SH-SY5Y (cell line): ENCODE data around the gene LTBP1.

Experiments used
- GATA2 ChIP-seq: IDR thresholded peaks from 2 replicates; pipeline ENCODE4 v1.6.1; 2011; ENCODE audit warnings: mild to moderate bottlenecking, low read depth, low read length
- GATA3 ChIP-seq: IDR thresholded peaks from 2 replicates; pipeline ENCODE4 v1.6.1; 2011; ENCODE audit warnings: low read depth, mild to moderate bottlenecking, low read length, moderate library complexity

Gene LTBP1

GRCh38 chr2:33287507-33288005, 340.8 kb downstream of the LTBP1 start:
- TF ChIP-seq GATA3: no peak
- no peak for TF ChIP-seq GATA2

- TF ChIP-seq GATA3: no peak
- TF ChIP-seq GATA2: no peak
Measured at GRCh38 chr2:33288011-33288410, 341.3 kb downstream of the LTBP1 start.

- TF ChIP-seq GATA2: no peak
- TF ChIP-seq GATA3: no peak
Measured at GRCh38 chr2:33289961-33290360, 343.2 kb downstream of the LTBP1 start.

- TF ChIP-seq GATA2: no peak
Measured at GRCh38 chr2:33291278-33292013, 344.7 kb downstream of the LTBP1 start.

GRCh38 chr2:33292063-33292462, 345.3 kb downstream of the LTBP1 start:
- TF ChIP-seq GATA2: no peak
- TF ChIP-seq GATA3: no peak

- TF ChIP-seq GATA2: no peak
- TF ChIP-seq GATA3: no peak
Measured at GRCh38 chr2:33292981-33293595, 346.3 kb downstream of the LTBP1 start.

GRCh38 chr2:33298233-33298632, 351.5 kb downstream of the LTBP1 start:
- no peak for TF ChIP-seq GATA3
- TF ChIP-seq GATA2: no peak

- TF ChIP-seq GATA3 (no peak), GATA2 (no peak)
Measured at GRCh38 chr2:33301355-33301754, 354.6 kb downstream of the LTBP1 start.

GRCh38 chr2:33302348-33302747, 355.6 kb downstream of the LTBP1 start:
- TF ChIP-seq GATA3 (no peak), GATA2 (no peak)

GRCh38 chr2:33304032-33304864, 357.5 kb downstream of the LTBP1 start:
- TF ChIP-seq GATA3: no peak
- no peak for TF ChIP-seq GATA2

- no peak for TF ChIP-seq GATA3
- TF ChIP-seq GATA2: no peak
Measured at GRCh38 chr2:33307659-33308270, 361.0 kb downstream of the LTBP1 start.

- TF ChIP-seq GATA3: no peak
Measured at GRCh38 chr2:33312355-33312754, 365.6 kb downstream of the LTBP1 start.

- no peak for TF ChIP-seq GATA3
- no peak for TF ChIP-seq GATA2
Measured at GRCh38 chr2:33313039-33313438, 366.3 kb downstream of the LTBP1 start.

- TF ChIP-seq GATA3 (no peak), GATA2 (no peak)
Measured at GRCh38 chr2:33314541-33314940, 367.8 kb downstream of the LTBP1 start.

GRCh38 chr2:33316328-33316727, 369.6 kb downstream of the LTBP1 start:
- TF ChIP-seq GATA3 (no peak), GATA2 (no peak)
